Measurements from ENCODE around the gene ZNF217.
A peak's percentile ranks its signal among the peaks of the same experiment; 100 is the strongest.
"Not testable (repeated sequence)": the region's sequence is repeated elsewhere in the genome, so short reads cannot be mapped to it uniquely, and the experiment has no call there.

Gene ZNF217

GRCh38 chr20:53592992-53593465 lies 610 bp downstream of the ZNF217 start:
- H3K4me3 ChIP-seq (ENCODE audit: low read depth, low read length), result peak overlapping the region; percentile 92
- DNase-seq (ENCODE audit: low read depth), result no peak
- TF ChIP-seq CTCF (IDR thresholded peaks at IDR 0.05; ENCODE audit: low read depth, low read length, missing control alignments), result no peak

- DNase-seq (ENCODE audit: low read depth), result not testable (repeated sequence)
- H3K4me3 ChIP-seq (ENCODE audit: low read depth, low read length), result peak overlapping the region; percentile 92
Measured at GRCh38 chr20:53592454-53592991, 1.1 kb downstream of the ZNF217 start.

GRCh38 chr20:53591941-53592441 lies 1.6 kb downstream of the ZNF217 start:
- peak overlapping the region; percentile 92 for H3K4me3 ChIP-seq (ENCODE audit: low read depth, low read length)
- not testable (repeated sequence) for DNase-seq (ENCODE audit: low read depth)

- H3K4me3 ChIP-seq (ENCODE audit: low read depth, low read length), result peak overlapping the region; percentile 92
- DNase-seq (ENCODE audit: low read depth), result not testable (repeated sequence)
Measured at GRCh38 chr20:53591206-53591741, 2.4 kb downstream of the ZNF217 start.

- peak overlapping the region; percentile 92 for H3K4me3 ChIP-seq (ENCODE audit: low read depth, low read length)
- DNase-seq (ENCODE audit: low read depth), result not testable (repeated sequence)
Measured at GRCh38 chr20:53590608-53591007, 3.0 kb downstream of the ZNF217 start.

- DNase-seq (ENCODE audit: low read depth), result not testable (repeated sequence)
- H3K4me3 ChIP-seq (ENCODE audit: low read depth, low read length), result peak overlapping the region; percentile 49; the same call in 1 of the 2 replicates
Measured at GRCh38 chr20:53590122-53590521, 3.5 kb downstream of the ZNF217 start.

GRCh38 chr20:53589321-53590065 lies 4.1 kb downstream of the ZNF217 start:
- not testable (repeated sequence) for DNase-seq (ENCODE audit: low read depth)

GRCh38 chr20:53587157-53587703 lies 6.4 kb downstream of the ZNF217 start:
- H3K4me3 ChIP-seq (ENCODE audit: low read depth, low read length); DNase-seq (ENCODE audit: low read depth): not testable (repeated sequence)

More at GRCh38 chr20:53589321-53590065, 4.1 kb downstream of the ZNF217 start:
- H3K4me3 ChIP-seq (ENCODE audit: low read depth, low read length), result peak overlapping the region; percentile 49

GRCh38 chr20:53586640-53587039 lies 7.0 kb downstream of the ZNF217 start:
- DNase-seq (ENCODE audit: low read depth), result no peak
- no peak for TF ChIP-seq CTCF (IDR thresholded peaks at IDR 0.05; ENCODE audit: low read depth, low read length, missing control alignments)
- H3K4me3 ChIP-seq (ENCODE audit: low read depth, low read length), result peak overlapping the region; percentile 32; the same call in 1 of the 2 replicates

GRCh38 chr20:53585910-53586309 lies 7.7 kb downstream of the ZNF217 start:
- H3K4me3 ChIP-seq (ENCODE audit: low read depth, low read length), result peak overlapping the region; percentile 38
- not testable (repeated sequence) for DNase-seq (ENCODE audit: low read depth)

GRCh38 chr20:53585004-53585569 lies 8.6 kb downstream of the ZNF217 start:
- not testable (repeated sequence) for DNase-seq (ENCODE audit: low read depth)

GRCh38 chr20:53584550-53584913 lies 9.1 kb downstream of the ZNF217 start:
- not testable (repeated sequence) for DNase-seq (ENCODE audit: low read depth); H3K4me3 ChIP-seq (ENCODE audit: low read depth, low read length)

More at GRCh38 chr20:53585004-53585569, 8.6 kb downstream of the ZNF217 start:
- H3K4me3 ChIP-seq (ENCODE audit: low read depth, low read length), result peak overlapping the region; percentile 38; the same call in 1 of the 2 replicates

- DNase-seq (ENCODE audit: low read depth); H3K4me3 ChIP-seq (ENCODE audit: low read depth, low read length): not testable (repeated sequence)
Measured at GRCh38 chr20:53583660-53584549, 9.7 kb downstream of the ZNF217 start.
